ENCODE results near the gene ELMO1. TPM values are rescaled to one million over a fixed set of nuclear protein-coding genes. Genes with fewer than 3 reads are reported as not detected.

ELMO1 gene
- total RNA-seq, 1 experiment from 2014 or later, result 7.8 TPM

DNA sequence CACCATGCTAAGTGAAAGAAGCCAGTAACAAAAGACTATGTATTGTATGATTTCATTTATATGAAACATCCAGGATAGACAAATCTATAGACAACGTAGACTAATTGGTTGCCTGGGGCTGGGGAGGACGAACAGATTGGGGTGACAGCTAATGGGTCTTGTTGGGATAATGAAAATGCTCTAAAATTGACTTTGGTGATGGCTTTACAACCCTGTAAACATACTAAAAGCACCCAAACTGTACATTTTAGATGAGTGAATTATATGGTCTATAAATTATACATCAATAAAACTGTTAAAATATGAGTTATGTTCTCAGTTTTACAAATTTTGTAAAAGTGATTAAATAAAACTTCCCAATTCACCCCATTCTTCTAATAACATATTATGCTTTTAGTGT is 261.5 kb downstream of the ELMO1 start:
- Mint-ChIP-seq H3K4me3 (no peak overlapping the region), H3K4me1 (no peaks in the 10 kb centered on the region), H3K9me3 (no peaks in the 10 kb centered on the region), H3K27me3 (ENCODE audit: low read depth) (no peaks in the 10 kb centered on the region), H3K36me3 (ENCODE audit: insufficient read depth in 1 of 3, low read depth in 3 of 3) (no peaks in the 10 kb centered on the region), H3K27ac (no peak overlapping the region)
- Histone ChIP-seq H3K18ac (ENCODE audit: insufficient read length, low read depth, low read length) (no peak overlapping the region), H4K20me1 (ENCODE audit: control insufficient read depth, insufficient read depth, insufficient read length) (no peaks in the 10 kb centered on the region), H3T11ph (ENCODE audit: low read length) (no peak overlapping the region), H3K14ac (ENCODE audit: insufficient read depth, low read length) (no peak overlapping the region), H3K4me2 (ENCODE audit: insufficient read depth, insufficient read length, low read length) (no peak overlapping the region), H3K9me3 (ENCODE audit: control insufficient read depth, low read depth, low read length) (no peaks in the 10 kb centered on the region), H2BK5ac (ENCODE audit: insufficient read length, low read length) (no peak overlapping the region), H3K4me1 (ENCODE audit: insufficient read depth, low read length) (peaks cover 3% of the 10 kb centered on the region; the same call in 1 of the 2 replicates), H2BK20ac (ENCODE audit: low read depth, low read length, poor library complexity, severe bottlenecking) (no peak overlapping the region), H3K27ac (ENCODE audit: insufficient read length, low read depth, low read length) (no peak overlapping the region), H3K4ac (ENCODE audit: low read depth, low read length) (no peak overlapping the region), H3K56ac (ENCODE audit: insufficient read length, low read depth, low read length) (no peak overlapping the region), H3K23ac (ENCODE audit: insufficient read length, low read depth, low read length) (no peak overlapping the region), H4K8ac (replicated peaks; ENCODE audit: insufficient read length, low read depth, low read length) (no peak overlapping the region), H2AK5ac (ENCODE audit: insufficient read length, low read length) (no peak overlapping the region), H3K23me2 (ENCODE audit: insufficient read length, low read depth, low read length, poor library complexity, severe bottlenecking) (peaks cover under 1% of the 10 kb centered on the region), H3K9ac (ENCODE audit: extremely low read depth, insufficient read length, low read length) (no peak overlapping the region), H3K79me1 (ENCODE audit: insufficient read depth, low read depth, low read length, poor library complexity, severe bottlenecking) (no peaks in the 10 kb centered on the region), H2BK120ac (ENCODE audit: low read depth, low read length, poor library complexity, severe bottlenecking) (no peak overlapping the region), H4K5ac (ENCODE audit: insufficient read length, low read depth, low read length) (no peak overlapping the region), H3K27me3 (ENCODE audit: insufficient read depth, low read length) (no peaks in the 10 kb centered on the region), H2BK12ac (ENCODE audit: insufficient read length, low read depth, low read length) (no peak overlapping the region), H2BK15ac (ENCODE audit: low read depth, low read length) (no peak overlapping the region), H2AFZ (ENCODE audit: low read length) (no peak overlapping the region), H4K91ac (ENCODE audit: insufficient read length, low read depth, low read length) (no peak overlapping the region), H3K79me2 (ENCODE audit: insufficient read depth, low read length) (no peaks in the 10 kb centered on the region)
- TF ChIP-seq, protein P1, sequence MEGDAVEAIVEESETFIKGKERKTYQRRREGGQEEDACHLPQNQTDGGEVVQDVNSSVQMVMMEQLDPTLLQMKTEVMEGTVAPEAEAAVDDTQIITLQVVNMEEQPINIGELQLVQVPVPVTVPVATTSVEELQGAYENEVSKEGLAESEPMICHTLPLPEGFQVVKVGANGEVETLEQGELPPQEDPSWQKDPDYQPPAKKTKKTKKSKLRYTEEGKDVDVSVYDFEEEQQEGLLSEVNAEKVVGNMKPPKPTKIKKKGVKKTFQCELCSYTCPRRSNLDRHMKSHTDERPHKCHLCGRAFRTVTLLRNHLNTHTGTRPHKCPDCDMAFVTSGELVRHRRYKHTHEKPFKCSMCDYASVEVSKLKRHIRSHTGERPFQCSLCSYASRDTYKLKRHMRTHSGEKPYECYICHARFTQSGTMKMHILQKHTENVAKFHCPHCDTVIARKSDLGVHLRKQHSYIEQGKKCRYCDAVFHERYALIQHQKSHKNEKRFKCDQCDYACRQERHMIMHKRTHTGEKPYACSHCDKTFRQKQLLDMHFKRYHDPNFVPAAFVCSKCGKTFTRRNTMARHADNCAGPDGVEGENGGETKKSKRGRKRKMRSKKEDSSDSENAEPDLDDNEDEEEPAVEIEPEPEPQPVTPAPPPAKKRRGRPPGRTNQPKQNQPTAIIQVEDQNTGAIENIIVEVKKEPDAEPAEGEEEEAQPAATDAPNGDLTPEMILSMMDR (conservative IDR thresholded peaks at IDR 0.05), result no peak
- no peak for DNase-seq
- no CpG with 5 or more reads among the region's 2 CpGs for WGBS (ENCODE audit: extremely low coverage, insufficient read length, low lambda C conversion rate)
